NCI-H460 (cell line): ENCODE results near the gene TP53AIP1. TPM values are rescaled to one million over a fixed set of nuclear protein-coding genes. Genes with fewer than 3 reads are reported as not detected.

Experiments used
- DNase-seq: peaks from one replicate; pipeline ENCODE4 v3.0.0-alpha.2; 2016; ENCODE audit warnings: low read depth; ENCODE audit errors: extremely low read depth
- total RNA-seq: library from RNA; depleted of rRNA; stranded (reverse); fragments of >200 nt; shearing (Covaris generic); gene quantifications from 2 replicates; pipeline ENCODE4 v1.2.3, GENCODE V29; 2014

Gene TP53AIP1
- total RNA-seq, 1 experiment from 2014 or later = not detected

GRCh38 chr11:128908391-128909246 lies 34.1 kb downstream of the TP53AIP1 start:
- peak; percentile 36 for DNase-seq

GRCh38 chr11:128907585-128907984 lies 35.1 kb downstream of the TP53AIP1 start:
- no peak for DNase-seq

GRCh38 chr11:128906185-128907050 lies 36.3 kb downstream of the TP53AIP1 start:
- DNase-seq = no peak

GRCh38 chr11:128905345-128906184 lies 37.1 kb downstream of the TP53AIP1 start:
- DNase-seq = peak; percentile 19

GRCh38 chr11:128904656-128905344 lies 37.9 kb downstream of the TP53AIP1 start:
- no peak for DNase-seq

GRCh38 chr11:128904303-128904655 lies 38.4 kb downstream of the TP53AIP1 start:
- no peak for DNase-seq

DNA sequence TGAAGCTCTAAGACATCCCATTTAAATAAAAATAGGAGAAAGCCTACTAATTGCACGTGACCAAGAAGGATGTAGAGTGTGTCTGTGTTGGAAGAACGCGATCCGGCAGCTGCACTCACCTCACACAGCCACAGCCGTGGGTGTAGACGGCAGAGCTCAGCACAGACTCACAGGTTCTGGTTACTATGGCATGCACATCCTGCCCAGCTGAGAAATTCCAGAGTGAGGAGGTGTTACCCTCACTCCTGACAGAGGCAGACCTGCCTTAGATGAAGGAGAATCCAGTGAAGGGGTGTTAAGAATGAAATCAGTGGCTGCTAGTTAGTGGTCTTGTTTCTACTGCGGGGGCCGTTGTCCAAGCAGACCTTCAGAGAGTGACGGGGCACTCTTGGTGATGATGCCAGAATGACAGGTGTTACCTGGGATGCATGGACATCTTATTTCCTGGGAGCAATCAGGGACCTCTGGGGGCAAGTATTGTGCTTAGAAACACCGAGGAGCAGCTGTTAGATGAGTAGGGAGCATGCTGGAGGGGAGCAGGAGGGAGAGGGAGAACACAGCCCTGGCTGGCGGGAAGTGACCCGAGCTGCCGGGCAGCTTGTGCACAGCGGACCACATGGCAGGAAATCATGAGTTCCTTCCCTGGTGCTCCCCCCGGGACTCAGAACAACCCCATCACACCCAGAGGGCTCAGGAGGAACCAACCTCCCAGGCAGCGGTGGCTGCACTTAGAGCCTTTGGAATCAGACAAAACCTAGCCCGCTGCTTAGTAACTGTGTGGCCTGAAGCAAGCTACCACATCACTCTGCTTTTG lies 39.2 kb downstream of the TP53AIP1 start:
- DNase-seq = no peak

GRCh38 chr11:128902515-128903066 lies 40.1 kb downstream of the TP53AIP1 start:
- DNase-seq = no peak

- no peak for DNase-seq
These were observed 40.8 kb downstream of the TP53AIP1 start for GRCh38 chr11:128901653-128902514.

GRCh38 chr11:128900468-128900867 lies 42.2 kb downstream of the TP53AIP1 start:
- no peak for DNase-seq

DNA sequence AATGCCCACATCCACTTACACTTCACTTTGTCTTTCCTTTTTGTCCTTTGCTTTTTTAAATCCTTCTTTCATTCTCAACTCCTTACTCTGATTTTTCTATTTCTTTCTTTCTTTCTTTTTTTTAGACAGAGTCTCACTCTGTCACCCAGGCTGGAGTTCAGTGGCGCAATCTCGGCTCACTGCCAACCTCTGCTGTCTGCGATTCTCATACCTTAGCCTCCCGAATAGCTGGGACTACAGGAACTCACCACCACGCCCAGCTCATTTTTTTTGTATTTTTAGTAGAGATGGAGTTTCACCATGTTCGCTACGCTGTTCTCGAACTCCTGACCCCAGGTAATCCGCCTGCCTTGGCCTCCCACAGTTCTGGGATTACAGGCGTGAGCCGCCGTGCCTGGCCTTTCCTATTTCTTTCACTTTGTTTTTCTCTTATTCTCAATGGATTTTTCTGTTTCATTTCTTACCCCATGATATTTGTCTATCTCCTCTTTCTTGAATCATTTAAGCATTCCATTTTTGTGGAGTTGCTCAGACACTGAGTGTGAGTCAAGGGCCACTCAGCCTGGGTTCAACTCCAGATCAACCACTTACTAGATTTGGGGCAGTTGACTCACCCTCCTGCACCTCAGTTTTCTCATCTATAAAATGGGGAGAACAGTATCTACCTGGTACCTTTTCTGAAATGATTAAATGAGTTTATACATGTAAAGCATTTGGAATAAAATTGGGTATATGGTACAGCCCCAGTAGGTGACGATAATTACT lies 43.9 kb downstream of the TP53AIP1 start:
- no peak for DNase-seq

GRCh38 chr11:128897826-128898225 lies 44.8 kb downstream of the TP53AIP1 start:
- DNase-seq = no peak

- DNase-seq = no peak
These were observed 46.3 kb downstream of the TP53AIP1 start for GRCh38 chr11:128896356-128896755.

- no peak for DNase-seq
These were observed 47.1 kb downstream of the TP53AIP1 start for GRCh38 chr11:128895526-128895925.

- DNase-seq = no peak
These were observed 48.0 kb downstream of the TP53AIP1 start for GRCh38 chr11:128894685-128895084.

- DNase-seq = no peak
These were observed 48.4 kb downstream of the TP53AIP1 start for GRCh38 chr11:128894286-128894681.

DNA sequence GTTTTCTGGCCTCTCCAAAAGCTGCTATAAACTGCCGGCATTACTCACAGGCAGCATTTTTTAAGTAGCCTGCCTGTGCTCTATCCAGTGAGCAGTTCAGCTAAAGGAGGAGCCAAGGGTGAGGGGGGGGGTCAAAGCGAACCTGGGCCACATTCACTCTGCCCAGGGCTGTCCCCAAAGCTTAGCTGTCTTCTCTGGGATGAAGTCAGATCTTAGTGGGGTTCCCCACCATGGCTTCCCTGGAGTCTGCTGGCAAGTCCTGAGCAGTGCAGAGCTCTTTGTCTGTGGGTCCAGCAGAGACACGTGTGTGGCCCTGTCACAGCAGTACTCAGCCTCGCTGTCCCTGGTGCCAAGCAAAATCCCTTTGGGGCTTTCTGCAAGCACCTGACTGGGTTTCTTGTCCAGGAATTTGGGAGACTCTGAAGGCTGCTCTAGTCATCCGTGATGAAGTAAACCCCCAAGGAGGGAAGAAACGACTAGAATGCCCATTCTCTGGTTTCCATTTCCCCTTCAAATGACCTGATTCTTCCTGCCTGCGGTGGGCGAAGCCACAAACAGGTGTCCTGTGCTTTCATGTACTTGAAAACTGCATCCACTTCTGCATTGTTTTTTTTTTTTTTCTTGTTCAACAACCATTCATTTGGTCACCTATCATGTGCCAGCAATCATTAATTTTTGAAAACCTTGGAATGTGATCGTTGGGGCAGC lies 48.9 kb downstream of the TP53AIP1 start:
- no peak for DNase-seq
